Upper lobe of left lung (tissue), 4 donors: Measurements from ENCODE around the gene NR3C1.

ENCODE experiments used
- EP300 ChIP-seq, 4 donors: sonication (generic); formaldehyde crosslinking; IDR thresholded peaks; one replicate each; pipeline ENCODE4 v1.5.1; 2017; ENCODE audit warnings: antibody characterized with exemption in 4 of 4, control low read depth in 2 of 4
- POLR2A ChIP-seq, 4 donors: fragments of 450-650 bp; IDR thresholded peaks; one replicate each; pipeline ENCODE4 v1.5.1; 2016 to 2017; ENCODE audit warnings: antibody characterized with exemption in 4 of 4, mild to moderate bottlenecking in 2 of 4
- POLR2AphosphoS5 ChIP-seq, 2 donors: sonication (generic); formaldehyde crosslinking; IDR thresholded peaks; one replicate each; pipeline ENCODE4 v1.5.1; 2017; ENCODE audit warnings: antibody characterized with exemption in 2 of 2
- TF ChIP-seq, protein P1 (sequence below), 6 experiments: fragments of 450-650 bp in 4 of 6; fragments of 200-600 bp in 2 of 6; sonication (generic) in 2 of 6; IDR thresholded peaks; one replicate each; pipeline ENCODE4 v1.5.1; 2016 to 2019; ENCODE audit warnings: antibody characterized with exemption in 6 of 6

GRCh38 chr5:143386725-143387124, 16.8 kb downstream of the NR3C1 start:
- no peak for TF ChIP-seq POLR2AphosphoS5 (IDR thresholded peaks at IDR 0.05)
- TF ChIP-seq, protein P1, sequence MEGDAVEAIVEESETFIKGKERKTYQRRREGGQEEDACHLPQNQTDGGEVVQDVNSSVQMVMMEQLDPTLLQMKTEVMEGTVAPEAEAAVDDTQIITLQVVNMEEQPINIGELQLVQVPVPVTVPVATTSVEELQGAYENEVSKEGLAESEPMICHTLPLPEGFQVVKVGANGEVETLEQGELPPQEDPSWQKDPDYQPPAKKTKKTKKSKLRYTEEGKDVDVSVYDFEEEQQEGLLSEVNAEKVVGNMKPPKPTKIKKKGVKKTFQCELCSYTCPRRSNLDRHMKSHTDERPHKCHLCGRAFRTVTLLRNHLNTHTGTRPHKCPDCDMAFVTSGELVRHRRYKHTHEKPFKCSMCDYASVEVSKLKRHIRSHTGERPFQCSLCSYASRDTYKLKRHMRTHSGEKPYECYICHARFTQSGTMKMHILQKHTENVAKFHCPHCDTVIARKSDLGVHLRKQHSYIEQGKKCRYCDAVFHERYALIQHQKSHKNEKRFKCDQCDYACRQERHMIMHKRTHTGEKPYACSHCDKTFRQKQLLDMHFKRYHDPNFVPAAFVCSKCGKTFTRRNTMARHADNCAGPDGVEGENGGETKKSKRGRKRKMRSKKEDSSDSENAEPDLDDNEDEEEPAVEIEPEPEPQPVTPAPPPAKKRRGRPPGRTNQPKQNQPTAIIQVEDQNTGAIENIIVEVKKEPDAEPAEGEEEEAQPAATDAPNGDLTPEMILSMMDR (IDR thresholded peaks at IDR 0.05), result no peak
- no peak for TF ChIP-seq EP300 (IDR thresholded peaks at IDR 0.05)
- TF ChIP-seq POLR2A (IDR thresholded peaks at IDR 0.05), result no peak
